KBM-7 (cell line): Measurements from ENCODE around the gene KLK7.
"Not testable (repeated sequence)": the region's sequence is repeated elsewhere in the genome, so short reads cannot be mapped to it uniquely, and the experiment has no call there.

Experiments
- DNase-seq: peaks from one replicate; pipeline ENCODE4 v3.0.0-alpha.2; 2015
- in situ Hi-C: fragments of 300-500 bp; cut with MboI; formaldehyde crosslinking; loops from 2 replicates; pipeline ENCODE4 v1.14.3; 2020; ENCODE audit warnings: low sequenced_read_pairs, low pct_unique_long_range_greater_than_20kb, mixed read lengths

Gene KLK7

GRCh38 chr19:51015691-51016267, 32.1 kb upstream of the KLK7 start:
- no peak for DNase-seq
- in situ Hi-C loops = no loop called here

DNA sequence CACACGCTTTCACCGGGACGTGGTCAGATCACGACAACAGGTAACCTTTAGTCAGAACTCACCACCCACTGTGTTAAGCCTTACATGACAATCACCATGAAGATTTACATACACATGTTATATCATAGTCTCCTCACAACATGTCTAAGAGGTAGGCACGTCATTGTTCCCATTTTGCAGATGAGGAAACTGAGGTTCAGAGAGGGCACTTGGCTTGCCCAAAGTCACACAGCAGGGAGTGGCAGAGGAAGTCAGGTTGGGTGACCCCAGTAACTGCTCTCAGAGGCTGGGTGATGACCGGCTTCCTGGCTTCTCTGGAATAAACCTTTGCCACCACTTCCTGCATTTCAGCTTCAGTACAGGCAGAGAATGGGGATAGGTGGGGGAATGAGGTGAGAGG, 30.5 kb upstream of the KLK7 start:
- DNase-seq = no peak
- in situ Hi-C loops = no loop called here

DNA sequence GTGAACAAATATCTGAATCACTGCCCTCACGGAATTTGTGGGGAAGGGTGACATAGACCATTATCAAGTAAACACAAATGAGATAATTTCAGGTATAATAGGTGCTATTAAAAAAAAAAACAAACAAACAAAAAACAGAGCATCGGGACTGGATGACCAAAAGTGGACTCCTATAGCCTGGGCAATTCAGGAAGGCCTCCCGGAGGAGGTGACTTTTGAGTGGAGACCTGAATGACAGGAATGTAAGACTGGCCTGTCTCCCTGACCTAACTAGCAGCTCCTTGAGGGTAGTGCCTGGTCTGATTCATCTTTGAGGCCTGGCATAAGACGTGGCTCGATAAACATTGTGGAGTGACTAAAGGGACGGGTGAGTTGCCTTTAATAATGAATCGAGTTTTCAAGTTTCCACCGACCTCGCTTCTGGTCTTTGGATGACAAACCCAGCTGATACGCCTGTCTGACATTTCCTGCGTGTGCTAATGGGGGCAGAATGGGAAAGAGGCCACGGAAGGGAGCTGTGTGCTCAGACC, 29.0 kb upstream of the KLK7 start:
- in situ Hi-C loops = no loop called here
- no peak for DNase-seq

DNA sequence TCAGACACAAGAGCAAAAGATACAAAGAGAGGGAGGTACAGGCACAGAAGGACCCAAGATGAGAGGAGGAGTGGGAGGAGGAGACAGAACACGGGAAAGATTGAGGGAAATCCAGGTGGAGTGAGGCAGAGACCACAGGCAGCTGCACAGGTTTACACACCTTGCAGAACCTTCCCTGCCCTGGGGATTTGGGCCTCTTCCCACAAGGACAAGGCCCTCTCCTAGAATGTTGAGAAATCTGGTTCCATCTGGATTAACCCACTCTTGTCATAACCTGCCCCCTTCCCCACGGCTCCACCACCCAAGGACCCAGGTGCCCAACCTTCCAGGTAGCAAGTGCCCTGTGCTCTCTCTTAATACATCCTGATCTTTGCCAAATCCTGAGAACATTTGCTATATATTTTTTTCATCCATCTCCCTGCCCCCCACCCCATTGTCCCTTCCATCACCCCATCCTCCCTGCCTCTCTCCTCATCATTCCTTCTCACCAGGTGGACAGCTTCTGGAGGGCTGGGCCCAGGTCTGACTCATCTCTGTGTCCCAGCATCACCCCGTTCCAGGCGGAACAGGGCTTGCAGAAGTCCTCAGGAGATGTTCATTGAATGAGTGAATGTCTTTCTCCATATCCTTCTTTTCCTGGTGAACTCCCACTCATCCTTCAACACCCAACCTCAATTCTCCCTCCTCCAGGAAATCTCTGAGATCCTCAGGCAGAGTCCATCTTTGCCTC, 26.5 kb upstream of the KLK7 start:
- in situ Hi-C loops = no loop called here
- DNase-seq = no peak

- in situ Hi-C loops = no loop called here
- no peak for DNase-seq
Observed at GRCh38 chr19:51009061-51009891, 25.6 kb upstream of the KLK7 start.

DNA sequence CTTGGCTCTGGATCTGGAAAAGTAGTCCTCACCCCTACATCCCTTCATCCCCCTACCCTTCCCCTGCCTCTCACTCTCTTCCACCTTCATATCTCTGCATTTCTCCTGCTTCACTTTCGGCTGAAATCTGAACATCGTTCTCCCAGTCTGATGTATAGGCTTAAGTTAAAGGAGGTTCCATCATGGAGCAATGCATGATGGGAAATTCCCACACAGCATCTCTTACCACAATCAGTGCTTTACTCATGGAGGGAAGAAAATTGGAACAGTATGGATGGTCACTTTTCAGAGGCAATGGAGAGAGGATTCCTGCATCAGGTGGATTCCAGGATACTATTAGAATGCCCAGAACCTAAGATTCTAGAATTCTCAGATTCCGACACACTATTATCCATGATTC, 23.8 kb upstream of the KLK7 start:
- in situ Hi-C loops = no loop called here
- DNase-seq = no peak

GRCh38 chr19:51006406-51006805, 22.7 kb upstream of the KLK7 start:
- no peak for DNase-seq
- in situ Hi-C loops = no loop called here

GRCh38 chr19:51005248-51005647, 21.5 kb upstream of the KLK7 start:
- no peak for DNase-seq
- in situ Hi-C loops = no loop called here

GRCh38 chr19:51003316-51003715, 19.6 kb upstream of the KLK7 start:
- in situ Hi-C loops = no loop called here
- DNase-seq = no peak

DNA sequence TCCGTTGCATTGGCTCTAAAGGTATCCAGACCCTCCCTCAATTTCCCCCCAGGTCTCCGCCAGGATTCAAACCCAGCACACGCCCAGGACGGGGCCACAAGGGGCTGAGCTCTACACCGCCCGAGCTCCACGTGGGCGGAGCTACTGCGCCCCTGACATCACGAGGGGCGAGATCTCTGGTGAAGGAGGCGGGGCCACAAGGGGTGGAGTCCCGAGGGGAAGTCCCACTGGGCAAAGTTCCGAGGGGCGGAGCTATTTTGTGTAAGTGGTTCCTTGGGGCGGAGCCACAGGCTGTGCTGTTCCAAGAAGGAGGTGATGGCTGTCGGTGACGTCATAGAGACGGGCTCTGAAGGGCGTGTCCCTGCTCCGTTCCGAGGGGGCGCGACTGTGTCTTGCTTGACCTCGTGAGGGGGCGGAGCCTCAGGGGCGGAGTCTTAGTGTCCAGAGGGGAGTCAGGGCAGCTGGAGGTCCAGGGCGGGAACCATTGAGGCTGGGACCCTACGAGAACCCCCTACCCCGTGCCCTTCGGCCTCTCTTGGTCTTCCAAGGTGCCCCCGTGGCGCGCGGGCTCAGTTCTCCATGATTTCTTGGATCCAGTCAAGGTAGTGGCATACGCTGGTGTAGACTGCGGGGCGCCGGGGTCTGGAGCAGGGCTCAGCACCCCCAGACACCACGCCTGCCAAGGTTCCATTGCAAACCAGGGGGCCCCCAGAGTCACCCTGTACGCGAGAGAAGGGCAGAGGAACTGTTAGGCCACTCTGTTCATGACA, 19.0 kb upstream of the KLK7 start:
- no peak for DNase-seq
- in situ Hi-C loops = no loop called here

- in situ Hi-C loops = no loop called here
- no peak for DNase-seq
Observed at GRCh38 chr19:51002089-51002532, 18.4 kb upstream of the KLK7 start.

- in situ Hi-C loops = no loop called here
- no peak for DNase-seq
Observed at GRCh38 chr19:51001515-51001914, 17.8 kb upstream of the KLK7 start, which contains the start of gene KLK8. Gene KLK8 (minus strand): TSS chr19:51001604. CDS start chr19:51001167, 437 bp downstream.

DNA sequence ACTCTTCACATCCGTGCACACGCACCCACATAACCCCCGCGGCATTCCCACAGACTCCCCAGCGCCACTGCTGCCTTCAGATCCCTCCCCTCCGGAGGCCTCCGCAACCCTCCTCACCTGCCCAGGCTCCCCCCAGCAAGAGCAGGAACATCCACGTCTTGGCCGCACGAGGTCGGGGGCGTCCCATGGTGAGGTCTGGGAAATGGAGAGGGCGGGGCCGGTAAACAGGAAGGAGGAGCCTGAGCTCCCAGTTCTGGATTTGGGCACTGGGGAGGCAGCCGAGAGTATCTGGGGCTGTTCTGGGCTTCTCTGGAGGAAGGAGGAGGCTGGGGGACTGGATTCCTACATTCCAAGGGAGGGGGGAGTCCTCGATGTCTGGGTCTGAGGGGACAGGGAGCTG, 17.3 kb upstream of the KLK7 start:
- DNase-seq = no peak
- in situ Hi-C loops = no loop called here

GRCh38 chr19:51000426-51000825, 16.7 kb upstream of the KLK7 start:
- no peak for DNase-seq
- in situ Hi-C loops = no loop called here

DNA sequence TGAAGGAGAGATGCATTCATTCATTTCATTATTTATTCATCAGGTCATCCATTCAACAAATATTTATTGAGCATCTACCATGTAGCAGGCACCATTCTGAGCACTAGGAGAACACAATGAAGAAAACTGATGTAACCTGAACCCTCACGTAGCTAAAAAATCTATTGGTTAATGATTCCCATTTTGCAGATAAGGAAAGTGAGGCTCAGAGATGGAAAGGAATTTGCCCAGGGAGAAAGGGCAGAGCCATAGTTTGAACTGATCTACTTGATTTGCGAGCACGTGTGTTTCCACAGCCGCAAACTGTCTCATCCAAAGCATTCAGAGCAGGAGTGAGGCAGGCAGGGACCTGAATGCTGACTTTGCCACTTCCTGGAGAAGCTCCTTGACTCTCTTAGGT, 15.0 kb upstream of the KLK7 start:
- DNase-seq = no peak
- in situ Hi-C loops = no loop called here

GRCh38 chr19:50998061-50998460, 14.3 kb upstream of the KLK7 start:
- no peak for DNase-seq
- in situ Hi-C loops = no loop called here

GRCh38 chr19:50994129-50994528, 10.4 kb upstream of the KLK7 start:
- no peak for DNase-seq
- in situ Hi-C loops = no loop called here

DNA sequence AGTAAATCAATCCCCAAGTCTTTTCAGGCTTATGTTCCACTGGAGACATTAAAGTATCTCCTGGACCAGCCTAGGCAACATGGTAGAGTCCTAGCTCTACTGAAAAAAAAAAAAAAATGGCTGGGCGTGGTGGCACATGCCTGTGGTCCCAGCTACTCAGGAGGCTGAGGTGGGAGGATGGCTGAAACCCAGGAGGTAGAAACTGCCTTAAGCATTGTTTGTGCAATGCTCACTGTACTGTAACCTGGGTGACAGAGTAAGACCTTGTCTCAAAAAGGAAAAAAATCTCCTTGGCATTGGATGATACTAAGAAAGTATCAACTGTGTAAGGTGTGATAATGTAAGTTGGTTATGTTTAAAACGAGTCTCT, 8.9 kb upstream of the KLK7 start:
- no peak for DNase-seq
- in situ Hi-C loops = no loop called here

- in situ Hi-C loops, DNase-seq: not testable (repeated sequence)
Observed at GRCh38 chr19:50984416-50984815, 699 bp upstream of the KLK7 start.
